A549 (cell line): Measurements from ENCODE around the gene APC2.

ENCODE experiments used
- BCL3 ChIP-seq: fragments of >200 bp; sonication (Bioruptor Twin); formaldehyde crosslinking; IDR thresholded peaks from 3 replicates; pipeline ENCODE4 v1.6.1; 2016
- CHD2 ChIP-seq: fragments of 150-350 bp; IDR thresholded peaks from 2 replicates; pipeline ENCODE4 v1.6.1; 2014; ENCODE audit warnings: low read length; ENCODE audit not compliant: partially characterized antibody
- CTCF ChIP-seq: fragments of >200 bp; sonication (Bioruptor Twin); formaldehyde crosslinking; IDR thresholded peaks from 3 replicates; pipeline ENCODE4 v1.5.1; 2016
- EP300 ChIP-seq, 2 experiments: fragments of >200 bp; sonication (Bioruptor Twin); formaldehyde crosslinking; IDR thresholded peaks; 2 replicates in 1 of 2; 3 replicates in 1 of 2; pipeline ENCODE4 v1.6.1; 2016 to 2017
- KDM1A ChIP-seq: fragments of 200-600 bp; sonication (generic); IDR thresholded peaks from 2 replicates; pipeline ENCODE4 v1.6.1; 2016; ENCODE audit warnings: low read depth, mild to moderate bottlenecking
- MAX ChIP-seq: IDR thresholded peaks from 2 replicates; pipeline ENCODE4 v1.6.1; 2012
- MYC ChIP-seq: IDR thresholded peaks from 2 replicates; pipeline ENCODE4 v1.6.1; 2012; ENCODE audit warnings: mild to moderate bottlenecking, inconsistent platforms, low read length, improper control_type of control experiment, borderline replicate concordance
- RNF2 ChIP-seq: fragments of 200-600 bp; sonication (generic); IDR thresholded peaks from 2 replicates; pipeline ENCODE4 v1.6.1; 2016; ENCODE audit warnings: low read depth, mild to moderate bottlenecking, antibody characterized with exemption, moderate library complexity, borderline replicate concordance
- TFCP2L1 ChIP-seq: fragments of 250-450 bp; sonication (Bioruptor Pico); IDR thresholded peaks from 2 replicates; pipeline ENCODE4 v1.5.0; 2021; ENCODE audit warnings: mild to moderate bottlenecking
- ZFP36 ChIP-seq: fragments of 450-650 bp; IDR thresholded peaks from 2 replicates; pipeline ENCODE4 v1.6.1; 2014; ENCODE audit warnings: borderline replicate concordance; ENCODE audit not compliant: partially characterized antibody

- TF ChIP-seq CTCF, result no peak
- no peak for TF ChIP-seq TFCP2L1 (CRISPR knock-in tag)
- TF ChIP-seq MAX, result no peak
- TF ChIP-seq EP300 (IDR thresholded peaks at IDR 0.05), result no peak
- no peak for TF ChIP-seq MYC
- no peak for TF ChIP-seq KDM1A
- TF ChIP-seq CHD2, result no peak
- TF ChIP-seq RNF2, result no peak
- no peak for TF ChIP-seq ZFP36
- no peak for TF ChIP-seq BCL3
These were observed 32.0 kb downstream of the APC2 start for GRCh38 chr19:1481893-1482360.
